ENCODE results near the gene HIVEP3. TPM values are rescaled to one million over a fixed set of nuclear protein-coding genes. Genes with fewer than 3 reads are reported as not detected.

HIVEP3 gene
- total and polyA plus RNA-seq, 4 donors, result 7.0 to 14.7 (median 8.8) TPM

DNA sequence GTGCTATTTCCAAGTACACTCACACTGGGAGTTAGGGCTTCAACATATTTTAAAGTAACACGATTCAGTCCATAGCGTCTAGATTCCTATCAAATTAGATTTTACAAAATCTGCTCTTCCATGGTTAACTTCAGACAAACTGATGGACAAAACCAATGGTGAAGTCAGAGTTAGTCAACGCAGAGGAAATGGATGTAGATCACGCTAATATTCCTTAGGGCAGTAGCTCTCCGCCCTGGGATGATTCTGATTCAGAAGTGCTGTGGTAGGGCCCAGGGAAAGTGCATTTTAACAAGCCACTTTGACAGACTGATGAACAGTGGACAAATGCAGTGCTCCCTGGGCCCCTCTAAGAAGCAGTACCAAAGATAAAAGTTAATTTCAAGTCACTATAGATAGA is 83.2 kb downstream of the HIVEP3 start:
- ATAC-seq (ENCODE audit: insufficient read depth, low FRiP score) (no peak), DNase-seq (no peak)
- Histone ChIP-seq H3K36me3 (ENCODE audit: control insufficient read depth in 4 of 4, insufficient read depth in 4 of 4, low read length in 4 of 4) (no peaks in the 10 kb centered on the region), H3K27me3 (ENCODE audit: control insufficient read depth in 3 of 3, insufficient read depth in 3 of 3, low read length in 2 of 3) (no peaks in the 10 kb centered on the region), H3K9ac (ENCODE audit: insufficient read depth in 1 of 2, low read length in 2 of 2) (no peak overlapping the region), H3K4me3 (no peak overlapping the region), H3K9me3 (ENCODE audit: control insufficient read depth in 4 of 4, insufficient read depth in 3 of 4, low read length in 3 of 4) (no peaks in the 10 kb centered on the region), H3K27ac (ENCODE audit: low read depth in 1 of 2, low read length in 1 of 2) (no peak overlapping the region), H3K4me1 (ENCODE audit: control insufficient read depth in 5 of 5, insufficient read depth in 5 of 5, low read length in 5 of 5) (no peaks in the 10 kb centered on the region)
- TF ChIP-seq, protein P1, sequence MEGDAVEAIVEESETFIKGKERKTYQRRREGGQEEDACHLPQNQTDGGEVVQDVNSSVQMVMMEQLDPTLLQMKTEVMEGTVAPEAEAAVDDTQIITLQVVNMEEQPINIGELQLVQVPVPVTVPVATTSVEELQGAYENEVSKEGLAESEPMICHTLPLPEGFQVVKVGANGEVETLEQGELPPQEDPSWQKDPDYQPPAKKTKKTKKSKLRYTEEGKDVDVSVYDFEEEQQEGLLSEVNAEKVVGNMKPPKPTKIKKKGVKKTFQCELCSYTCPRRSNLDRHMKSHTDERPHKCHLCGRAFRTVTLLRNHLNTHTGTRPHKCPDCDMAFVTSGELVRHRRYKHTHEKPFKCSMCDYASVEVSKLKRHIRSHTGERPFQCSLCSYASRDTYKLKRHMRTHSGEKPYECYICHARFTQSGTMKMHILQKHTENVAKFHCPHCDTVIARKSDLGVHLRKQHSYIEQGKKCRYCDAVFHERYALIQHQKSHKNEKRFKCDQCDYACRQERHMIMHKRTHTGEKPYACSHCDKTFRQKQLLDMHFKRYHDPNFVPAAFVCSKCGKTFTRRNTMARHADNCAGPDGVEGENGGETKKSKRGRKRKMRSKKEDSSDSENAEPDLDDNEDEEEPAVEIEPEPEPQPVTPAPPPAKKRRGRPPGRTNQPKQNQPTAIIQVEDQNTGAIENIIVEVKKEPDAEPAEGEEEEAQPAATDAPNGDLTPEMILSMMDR (IDR thresholded peaks at IDR 0.05; ENCODE audit: control extremely low read depth, extremely low read depth), result no peak
- 97 to 98% methylated on average over 5 of the region's 5 CpGs for WGBS, 2 donors

DNA sequence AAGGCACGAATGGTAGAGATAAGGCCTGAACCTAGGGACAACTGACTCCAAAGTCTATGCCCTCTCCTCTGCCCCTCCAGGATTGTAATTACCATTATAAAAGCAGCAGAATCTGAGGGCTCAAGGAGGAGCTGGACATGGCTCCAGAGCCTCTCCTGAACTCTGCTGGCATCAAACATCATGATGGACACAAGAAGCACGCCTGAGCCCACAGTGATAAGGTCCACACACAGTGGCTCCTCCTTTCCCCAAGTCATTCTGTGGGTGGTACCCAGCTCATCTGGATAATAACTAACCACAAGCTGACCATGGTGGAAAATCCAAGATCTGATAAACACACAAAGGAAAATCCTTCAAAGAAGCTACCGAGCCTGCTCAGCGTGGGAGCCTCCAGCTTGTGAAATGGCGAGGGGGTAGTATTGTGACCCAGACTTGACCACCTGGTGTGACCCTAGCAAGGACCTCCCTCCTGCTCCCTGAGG is 85.2 kb downstream of the HIVEP3 start:
- Histone ChIP-seq H3K36me3 (ENCODE audit: control insufficient read depth in 4 of 4, insufficient read depth in 4 of 4, low read length in 4 of 4) (no peaks in the 10 kb centered on the region), H3K9ac (ENCODE audit: insufficient read depth in 1 of 2, low read length in 2 of 2) (no peak overlapping the region), H3K27ac (ENCODE audit: low read depth in 1 of 2, low read length in 1 of 2) (no peak overlapping the region), H3K27me3 (ENCODE audit: control insufficient read depth in 3 of 3, insufficient read depth in 3 of 3, low read length in 2 of 3) (no peaks in the 10 kb centered on the region), H3K4me3 (no peak overlapping the region), H3K4me1 (ENCODE audit: control insufficient read depth in 5 of 5, insufficient read depth in 5 of 5, low read length in 5 of 5) (peaks cover 0 to 3% (median 1%) of the 10 kb centered on the region in 5 donors), H3K9me3 (ENCODE audit: control insufficient read depth in 4 of 4, insufficient read depth in 3 of 4, low read length in 3 of 4) (no peaks in the 10 kb centered on the region)
- 93 to 95% methylated on average over 5 of the region's 5 CpGs for WGBS, 2 donors
- DNase-seq (no peak), ATAC-seq (ENCODE audit: insufficient read depth, low FRiP score) (no peak)
- TF ChIP-seq, protein P1 (IDR thresholded peaks at IDR 0.05; ENCODE audit: control extremely low read depth, extremely low read depth), result no peak

DNA sequence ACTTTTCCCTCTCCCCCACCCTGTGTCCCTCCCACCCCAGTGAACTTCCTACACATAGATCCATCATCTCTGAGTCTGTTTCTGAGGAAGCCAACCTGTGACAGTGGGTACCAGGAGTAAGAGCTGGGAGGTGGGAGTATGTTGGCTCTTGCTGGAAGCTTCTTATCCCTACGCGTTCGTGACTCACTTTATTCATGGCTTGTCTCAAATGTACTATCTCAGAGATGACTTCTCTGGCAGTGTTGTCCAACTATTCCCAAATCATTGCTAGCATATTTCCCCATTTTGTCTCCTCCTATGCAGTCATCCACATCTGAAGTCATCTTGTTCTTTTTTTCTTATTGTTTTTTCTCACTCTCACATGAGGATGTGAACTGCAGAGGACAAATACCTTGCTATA is 88.0 kb downstream of the HIVEP3 start:
- WGBS, 2 donors, result 95 to 96% methylated on average over 3 of the region's 3 CpGs
- TF ChIP-seq, protein P1 (IDR thresholded peaks at IDR 0.05; ENCODE audit: control extremely low read depth, extremely low read depth), result no peak
- no peak for ATAC-seq (ENCODE audit: insufficient read depth, low FRiP score)

DNA sequence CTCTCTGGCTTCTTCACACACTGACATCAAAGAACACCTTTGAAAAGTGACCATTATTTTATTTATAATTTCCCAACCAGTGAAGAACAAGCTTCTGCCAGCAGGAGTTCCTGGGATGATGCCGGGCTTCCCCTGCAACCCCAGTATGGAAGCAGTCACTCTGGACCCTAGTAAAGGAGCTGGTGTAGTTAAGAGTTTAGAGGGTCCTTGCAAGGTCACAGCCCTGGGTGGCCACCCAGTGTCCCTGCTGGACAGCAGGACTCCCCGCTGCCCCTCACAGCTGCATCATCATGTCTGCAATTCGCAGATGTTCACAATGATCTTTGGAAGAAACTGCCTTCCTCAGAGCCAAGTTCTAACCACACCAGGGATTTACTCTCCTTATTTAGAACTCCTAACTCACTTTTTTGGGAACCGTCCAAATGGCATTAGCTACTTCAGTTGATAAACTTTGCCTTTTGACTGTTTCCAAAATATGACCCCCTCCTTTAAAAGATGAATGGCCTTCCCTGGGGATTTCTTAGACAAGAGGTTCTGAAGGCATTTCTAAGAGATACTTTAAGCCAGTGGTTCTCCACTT is 90.6 kb downstream of the HIVEP3 start:
- H3K27me3 ChIP-seq (ENCODE audit: control insufficient read depth in 3 of 3, insufficient read depth in 3 of 3, low read length in 2 of 3), result no peaks in the 10 kb centered on the region
- H3K4me1 ChIP-seq (ENCODE audit: control insufficient read depth in 5 of 5, insufficient read depth in 5 of 5, low read length in 5 of 5), result peaks cover 8 to 19% (median 12%) of the 10 kb centered on the region in 5 donors
- DNase-seq (peak in 2 of 3 donors; percentile 22 to 43), ATAC-seq (ENCODE audit: insufficient read depth, low FRiP score) (no peak)
- TF ChIP-seq, protein P1 (IDR thresholded peaks at IDR 0.05; ENCODE audit: control extremely low read depth, extremely low read depth), result no peak
- 81 to 82% methylated on average over 4 of the region's 4 CpGs for WGBS, 2 donors
- H3K36me3 ChIP-seq (ENCODE audit: control insufficient read depth in 4 of 4, insufficient read depth in 4 of 4, low read length in 4 of 4), result no peaks in the 10 kb centered on the region
- H3K27ac ChIP-seq (ENCODE audit: low read depth in 1 of 2, low read length in 1 of 2), result no peak overlapping the region
- no peak overlapping the region for H3K4me3 ChIP-seq
- no peak overlapping the region for H3K9ac ChIP-seq (ENCODE audit: insufficient read depth in 1 of 2, low read length in 2 of 2)
- H3K9me3 ChIP-seq (ENCODE audit: control insufficient read depth in 4 of 4, insufficient read depth in 3 of 4, low read length in 3 of 4), result no peaks in the 10 kb centered on the region

More for the DNA sequence above, 88.0 kb downstream of the HIVEP3 start:
- peaks cover 0 to 12% (median 7%) of the 10 kb centered on the region in 5 donors for H3K4me1 ChIP-seq (ENCODE audit: control insufficient read depth in 5 of 5, insufficient read depth in 5 of 5, low read length in 5 of 5)
- H3K9ac ChIP-seq (ENCODE audit: insufficient read depth in 1 of 2, low read length in 2 of 2), result no peak overlapping the region
- no peak overlapping the region for H3K27ac ChIP-seq (ENCODE audit: low read depth in 1 of 2, low read length in 1 of 2)
- H3K27me3 ChIP-seq (ENCODE audit: control insufficient read depth in 3 of 3, insufficient read depth in 3 of 3, low read length in 2 of 3), result no peaks in the 10 kb centered on the region
- DNase-seq, result no peak
- H3K4me3 ChIP-seq, result no peak overlapping the region
- no peaks in the 10 kb centered on the region for H3K9me3 ChIP-seq (ENCODE audit: control insufficient read depth in 4 of 4, insufficient read depth in 3 of 4, low read length in 3 of 4)
- no peaks in the 10 kb centered on the region for H3K36me3 ChIP-seq (ENCODE audit: control insufficient read depth in 4 of 4, insufficient read depth in 4 of 4, low read length in 4 of 4)
